Stimulated activated CD4-positive, alpha-beta T cell treated with anti-CD3 and anti-CD28 coated beads, Interleukin-4, amount 100 ng/mL, for 4 hours (primary cell): ENCODE data around the gene ANO10.
"Not testable (repeated sequence)": the region's sequence is repeated elsewhere in the genome, so short reads cannot be mapped to it uniquely, and the experiment has no call there.

Experiments
- DNase-seq, 2 experiments: peaks; one replicate each; pipeline ENCODE4 v3.0.0-alpha.2; 2020

Gene ANO10

GRCh38 chr3:43621656-43622432, at the start of gene ANO10:
Gene ANO10 (minus strand): TSS chr3:43622011. CDS start chr3:43605852, 16,159 bp downstream.
- DNase-seq: peak; percentile 89 to 99

GRCh38 chr3:43670635-43671522, 49.1 kb upstream of the ANO10 start:
- no peak for DNase-seq

DNA sequence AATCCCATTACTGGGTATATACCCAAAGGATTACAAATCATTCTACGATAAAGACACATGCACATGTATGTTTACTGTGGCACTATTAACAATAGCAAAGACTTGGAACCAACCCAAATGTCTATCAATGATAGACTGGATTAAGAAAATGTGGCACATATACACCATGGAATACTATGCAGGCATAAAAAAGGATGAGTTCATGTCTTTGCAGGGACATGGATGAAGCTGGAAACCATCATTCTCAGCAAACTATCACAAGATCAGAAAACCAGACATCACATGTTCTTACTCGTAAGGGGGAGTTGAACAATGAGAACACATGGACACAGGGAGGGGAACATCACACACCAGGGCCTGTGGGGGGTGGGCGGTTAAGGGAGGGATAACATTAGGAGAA, 43.2 kb upstream of the ANO10 start:
- not testable (repeated sequence) for DNase-seq

DNA sequence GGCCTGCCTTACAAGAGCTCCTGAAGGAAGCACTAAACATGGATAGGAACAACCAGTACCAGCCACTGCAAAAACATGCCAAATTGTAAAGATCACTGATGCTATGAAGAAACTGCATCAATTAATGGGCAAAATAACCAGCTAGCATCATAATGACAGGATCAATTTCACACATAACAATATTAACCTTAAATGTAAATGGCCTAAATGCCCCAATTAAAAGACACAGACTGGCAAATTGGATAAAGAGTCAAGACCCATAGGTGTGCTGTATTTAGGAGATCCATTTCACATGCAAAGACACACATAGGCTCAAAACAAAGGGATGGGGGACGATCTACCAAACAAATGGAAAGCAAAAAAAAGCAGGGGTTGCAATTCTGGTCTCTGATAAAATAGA, 39.6 kb upstream of the ANO10 start:
- not testable (repeated sequence) for DNase-seq

GRCh38 chr3:43659250-43659880, 37.6 kb upstream of the ANO10 start:
- no peak for DNase-seq

DNA sequence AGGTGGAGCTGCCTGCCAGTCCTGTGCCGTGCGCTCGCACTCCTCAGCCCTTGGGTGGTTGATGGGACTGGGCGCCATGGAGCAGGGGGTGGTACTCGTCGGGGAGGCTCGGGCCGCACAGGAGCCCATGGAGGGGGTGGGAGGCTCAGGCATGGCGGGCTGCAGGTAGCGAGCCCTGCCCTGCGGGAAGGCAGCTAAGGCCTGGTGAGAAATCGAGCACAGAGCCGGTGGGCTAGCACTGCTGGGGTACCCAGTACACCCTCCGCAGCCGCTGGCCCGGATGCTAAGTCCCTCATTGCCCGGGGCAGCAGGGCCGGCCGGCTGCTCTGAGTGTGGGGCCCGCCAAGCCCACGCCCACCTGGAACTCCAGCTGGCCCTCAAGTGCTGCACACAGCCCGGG, 34.6 kb upstream of the ANO10 start:
- not testable (repeated sequence) for DNase-seq

- no peak for DNase-seq
These were observed 28.5 kb upstream of the ANO10 start for GRCh38 chr3:43650345-43650744.

- DNase-seq: no peak
These were observed 27.7 kb upstream of the ANO10 start for GRCh38 chr3:43649365-43649968.

GRCh38 chr3:43648957-43649356, 27.1 kb upstream of the ANO10 start:
- DNase-seq: no peak

DNA sequence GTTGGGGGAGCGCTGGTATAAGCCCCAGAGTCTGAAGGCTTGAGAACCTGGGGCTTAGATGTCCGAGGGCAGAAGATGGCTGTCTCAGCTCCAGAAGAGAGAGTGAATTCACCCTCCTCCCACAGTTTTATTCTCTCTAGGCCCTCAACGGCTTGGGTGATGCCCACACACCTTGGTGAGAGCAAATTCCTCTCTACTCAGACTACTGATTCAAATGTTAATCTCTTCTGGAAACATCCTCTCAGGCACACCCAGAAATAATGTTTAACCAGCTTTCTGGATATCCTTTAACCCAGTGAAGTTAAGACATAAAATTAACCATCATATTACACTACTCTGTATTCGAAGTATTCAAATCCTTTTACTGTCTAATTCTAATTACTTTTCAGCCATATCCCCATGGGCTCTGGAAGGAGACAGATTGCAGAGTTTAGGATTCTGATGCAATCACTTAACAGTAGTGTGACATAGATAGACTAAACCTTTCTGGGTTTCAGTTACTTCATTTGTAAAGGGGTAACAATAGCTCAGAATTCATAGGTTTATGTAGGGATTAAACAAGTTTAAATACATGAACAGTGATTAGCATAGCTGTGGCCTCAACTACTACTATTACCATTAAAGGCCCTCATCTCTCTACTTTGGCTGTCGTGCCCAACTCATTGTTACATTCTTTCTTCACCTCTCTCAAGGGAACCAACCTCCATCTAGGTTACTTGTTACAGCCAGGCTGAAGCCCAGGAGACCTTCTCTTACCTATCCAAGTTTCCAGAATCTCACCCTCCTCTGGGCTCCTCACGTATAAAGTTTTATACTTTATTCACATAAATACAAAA, 25.7 kb upstream of the ANO10 start:
- DNase-seq: no peak

- DNase-seq: no peak
These were observed 22.6 kb upstream of the ANO10 start for GRCh38 chr3:43644443-43644842.

- no peak for DNase-seq
These were observed 19.7 kb upstream of the ANO10 start for GRCh38 chr3:43641306-43642114.

DNA sequence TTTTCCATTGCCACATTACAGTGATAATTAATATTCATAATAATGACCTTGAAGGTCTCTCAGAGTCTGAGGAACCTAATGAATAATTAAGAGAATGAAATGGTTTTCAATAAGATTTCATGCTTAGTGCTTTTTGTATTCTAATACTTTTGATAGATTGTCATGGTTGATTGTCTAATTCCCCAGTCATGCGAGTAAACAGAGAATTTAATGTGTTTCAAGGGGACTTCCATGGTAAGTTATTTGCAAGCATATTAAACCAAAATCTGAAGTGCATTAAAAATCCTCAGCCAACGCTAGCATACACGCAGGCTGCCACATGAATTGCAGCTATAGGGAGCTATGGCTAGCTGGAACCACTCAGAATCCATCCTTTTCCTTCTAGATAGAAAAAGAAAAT, 18.9 kb upstream of the ANO10 start:
- DNase-seq: no peak

DNA sequence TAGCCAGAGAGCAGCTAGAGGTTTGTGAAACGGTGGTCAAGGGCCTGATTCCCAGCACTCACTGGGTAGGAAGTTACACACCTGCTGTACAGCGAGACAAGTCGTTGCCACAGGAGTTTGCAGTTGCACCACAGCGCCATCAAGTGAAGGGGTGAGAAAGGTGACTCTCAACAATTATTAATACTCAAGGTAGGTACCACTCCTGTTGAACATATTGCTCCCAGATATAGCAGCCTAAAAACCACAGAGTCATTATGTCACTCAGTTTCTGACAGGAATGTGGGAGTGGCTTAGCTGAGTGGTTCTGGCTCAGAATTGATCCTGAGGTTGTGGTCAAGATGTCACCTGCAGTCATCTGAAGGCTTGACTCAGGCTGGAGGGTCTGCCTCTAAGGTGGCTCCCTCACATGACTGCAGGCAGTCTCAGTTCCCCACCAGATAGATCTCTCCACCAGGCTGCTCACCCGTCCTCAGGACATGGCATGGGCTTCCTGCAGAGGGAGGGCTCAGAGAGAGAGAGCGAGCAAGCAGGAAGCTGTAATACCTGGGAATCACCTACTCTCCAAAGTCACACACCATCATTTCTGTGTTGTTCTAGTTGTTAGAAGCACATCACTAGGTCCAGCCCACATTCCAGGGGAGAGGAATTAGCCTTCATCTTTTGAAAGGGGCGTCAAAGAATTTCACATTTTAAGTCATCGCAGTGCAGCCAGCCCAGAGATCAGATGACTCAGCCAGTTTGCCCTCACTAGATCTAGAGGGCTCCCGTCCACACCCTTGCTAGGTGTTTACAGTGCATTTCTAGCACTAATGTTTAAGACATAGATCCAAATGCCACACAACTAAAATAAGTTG, 17.0 kb upstream of the ANO10 start:
- peak in 1 of 2 experiments; percentile 20 for DNase-seq

- no peak for DNase-seq
These were observed 15.9 kb upstream of the ANO10 start for GRCh38 chr3:43637702-43638101.

- no peak for DNase-seq
These were observed 11.2 kb upstream of the ANO10 start for GRCh38 chr3:43632986-43633385.

DNA sequence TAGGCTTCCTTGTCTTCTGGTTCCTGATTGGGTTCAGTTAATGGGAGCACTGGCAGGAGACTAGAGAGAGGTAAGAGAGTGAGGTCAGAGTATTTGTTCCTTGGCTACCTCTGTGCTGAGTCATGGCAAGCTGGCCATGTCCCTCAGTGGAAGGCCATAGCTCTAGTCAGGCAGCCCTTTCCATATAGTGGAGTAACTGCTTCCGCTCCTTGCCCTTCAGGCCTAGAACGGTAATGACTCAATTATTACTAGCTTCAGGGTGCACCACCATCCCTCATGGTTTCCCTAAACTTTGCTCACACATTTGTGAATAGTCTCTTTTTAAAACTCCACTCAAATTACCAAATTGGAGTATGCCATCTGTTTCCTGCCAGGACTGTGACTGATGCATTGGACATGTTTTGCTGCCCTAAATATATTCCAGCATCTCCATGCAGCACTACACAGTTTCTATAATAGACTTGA, 10.5 kb upstream of the ANO10 start:
- no peak for DNase-seq

GRCh38 chr3:43629741-43630140, 7.9 kb upstream of the ANO10 start:
- no peak for DNase-seq

GRCh38 chr3:43629257-43629656, 7.4 kb upstream of the ANO10 start:
- no peak for DNase-seq

- DNase-seq: no peak
These were observed 5.5 kb upstream of the ANO10 start for GRCh38 chr3:43627360-43627759.
